Activated T-helper 1 cell treated with anti-CD3 and anti-CD28 coated beads, Interleukin-12 subunit alpha, Interleukin-12 subunit beta, Interleukin-2, Interleukin-4 antibody, amounts not matched to agents 30 ng/mL and 10 ng/mL and 1 ng/mL, durations not matched to agents 14 hours and 24 hours and 36 hours (primary cell): ENCODE data around the gene RTP4. TPM values are rescaled to one million over a fixed set of nuclear protein-coding genes. Genes with fewer than 3 reads are reported as not detected.
"Not testable (repeated sequence)": the region's sequence is repeated elsewhere in the genome, so short reads cannot be mapped to it uniquely, and the experiment has no call there.

ENCODE experiments used
- DNase-seq: peaks from one replicate; pipeline ENCODE4 v3.0.0; 2021; ENCODE audit warnings: low spot score
- H3K27ac Mint-ChIP-seq: one replicate; pipeline ENCODE4 v1.8.0; 2021; ENCODE audit warnings: mild to moderate bottlenecking, mixed read lengths
- H3K27me3 Mint-ChIP-seq: one replicate; pipeline ENCODE4 v1.8.0; 2022; ENCODE audit warnings: mild to moderate bottlenecking, moderate library complexity, mixed read lengths; ENCODE audit not compliant: insufficient read depth
- H3K36me3 Mint-ChIP-seq: one replicate; pipeline ENCODE4 v1.8.0; 2021; ENCODE audit warnings: low read depth, mixed read lengths
- H3K4me1 Mint-ChIP-seq: one replicate; pipeline ENCODE4 v1.8.0; 2021; ENCODE audit warnings: low read depth, mixed read lengths
- H3K4me3 Mint-ChIP-seq: one replicate; pipeline ENCODE4 v1.8.0; 2021; ENCODE audit warnings: mild to moderate bottlenecking, moderate library complexity, mixed read lengths
- H3K9me3 Mint-ChIP-seq: one replicate; pipeline ENCODE4 v1.8.0; 2021; ENCODE audit warnings: mixed read lengths
- intact Hi-C: fragments of 100-400 bp; cut with micrococcal nuclease; formaldehyde crosslinking; loops from one replicate; pipeline ENCODE4 v1.15.1; 2024
- total RNA-seq: library from RNA; stranded (reverse); gene quantifications from 2 replicates; pipeline ENCODE4 v1.2.3, GENCODE V29; 2022

Gene RTP4
- total RNA-seq, 1 donor from 2014 or later = 4.0 TPM

- intact Hi-C loops = no loop called here
- Mint-ChIP-seq H3K9me3 (peaks cover 8% of the 10 kb centered on the region), H3K27ac (no peak overlapping the region), H3K4me1 (peaks cover 11% of the 10 kb centered on the region), H3K4me3 (no peak overlapping the region), H3K36me3 (peaks cover 10% of the 10 kb centered on the region), H3K27me3 (peaks cover 9% of the 10 kb centered on the region)
- DNase-seq = no peak
These were observed 14.5 kb downstream of the RTP4 start for GRCh38 chr3:187382609-187383151.

GRCh38 chr3:187383246-187383645 lies 15.1 kb downstream of the RTP4 start:
- Mint-ChIP-seq H3K4me1 (peaks cover 9% of the 10 kb centered on the region), H3K4me3 (no peak overlapping the region), H3K9me3 (peaks cover 9% of the 10 kb centered on the region), H3K27ac (no peak overlapping the region), H3K27me3 (peaks cover 9% of the 10 kb centered on the region), H3K36me3 (peaks cover 5% of the 10 kb centered on the region)
- no peak for DNase-seq
- intact Hi-C loops = no loop called here

DNA sequence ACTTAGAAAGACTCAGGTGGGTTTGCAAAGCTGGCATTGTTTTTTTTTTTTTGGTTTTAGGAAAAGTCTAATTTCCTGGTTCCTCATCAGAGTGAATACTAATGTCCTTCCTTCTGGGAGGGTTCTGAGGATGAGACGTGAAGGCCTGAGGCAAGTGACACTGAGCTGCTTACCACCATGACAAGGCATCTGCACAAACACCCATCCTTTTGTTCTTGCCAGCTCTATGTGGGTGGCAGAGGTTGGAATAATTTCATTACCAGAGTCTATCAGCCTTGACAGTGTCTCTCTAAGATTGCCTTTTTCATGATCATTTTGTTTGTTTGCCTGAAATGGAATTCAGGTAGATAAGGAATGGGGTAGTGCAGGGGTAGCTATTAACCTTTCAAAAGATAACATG lies 17.1 kb downstream of the RTP4 start:
- no peaks in the 10 kb centered on the region for H3K36me3 Mint-ChIP-seq
- H3K9me3 Mint-ChIP-seq = peaks cover 19% of the 10 kb centered on the region
- no peak for DNase-seq
- no peak overlapping the region for H3K4me3 Mint-ChIP-seq
- intact Hi-C loops = no loop called here
- no peak overlapping the region for H3K27ac Mint-ChIP-seq
- peaks cover 19% of the 10 kb centered on the region for H3K27me3 Mint-ChIP-seq
- H3K4me1 Mint-ChIP-seq = peaks cover 2% of the 10 kb centered on the region

- Mint-ChIP-seq H3K27ac (no peak overlapping the region), H3K36me3 (no peaks in the 10 kb centered on the region), H3K4me1 (no peaks in the 10 kb centered on the region), H3K9me3 (no peaks in the 10 kb centered on the region), H3K27me3 (peaks cover 16% of the 10 kb centered on the region), H3K4me3 (no peak overlapping the region)
- DNase-seq = no peak
- intact Hi-C loops = no loop called here
These were observed 28.5 kb downstream of the RTP4 start for GRCh38 chr3:187396661-187397060.

DNA sequence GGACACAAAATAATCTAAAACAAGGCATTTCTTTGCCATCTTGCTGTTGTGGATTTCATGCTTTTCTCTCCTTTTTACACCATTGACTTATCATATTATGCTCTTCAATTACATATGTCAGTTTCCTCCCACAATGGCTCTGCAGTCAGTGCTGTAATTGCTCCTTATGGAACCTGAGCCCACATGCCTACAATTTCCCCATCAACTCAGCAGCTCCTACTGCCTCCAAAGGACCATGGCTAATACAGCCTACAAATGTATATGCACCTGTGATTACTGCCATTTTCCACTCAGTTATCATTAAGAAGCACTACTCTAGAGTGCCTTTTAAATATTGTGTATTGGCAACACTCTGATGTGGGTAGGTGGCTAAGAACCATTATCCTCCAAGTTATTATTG lies 30.8 kb downstream of the RTP4 start:
- no peaks in the 10 kb centered on the region for H3K36me3 Mint-ChIP-seq
- peaks cover 14% of the 10 kb centered on the region for H3K27me3 Mint-ChIP-seq
- H3K4me3 Mint-ChIP-seq = no peak overlapping the region
- DNase-seq = no peak
- no peaks in the 10 kb centered on the region for H3K9me3 Mint-ChIP-seq
- H3K4me1 Mint-ChIP-seq = no peaks in the 10 kb centered on the region
- intact Hi-C loops = no loop called here
- H3K27ac Mint-ChIP-seq = no peak overlapping the region

DNA sequence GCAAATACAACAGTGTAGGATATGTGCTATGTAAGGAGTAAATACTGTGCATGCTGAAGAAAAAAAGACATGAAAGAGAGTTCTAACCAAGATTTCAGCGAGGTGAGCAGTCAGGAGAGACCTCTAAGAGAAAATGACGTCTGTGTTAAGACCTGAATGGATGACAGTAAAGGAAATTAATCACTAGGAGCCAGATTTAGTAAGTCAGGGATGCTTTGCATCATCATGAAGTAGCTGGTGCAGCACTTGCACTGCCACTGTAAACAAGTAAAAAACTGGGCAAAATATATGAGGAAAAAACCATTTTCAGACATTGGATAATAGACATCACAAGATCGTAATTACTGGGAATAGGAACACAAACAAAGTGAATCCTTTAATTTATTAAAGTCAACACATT lies 32.6 kb downstream of the RTP4 start:
- no peaks in the 10 kb centered on the region for H3K36me3 Mint-ChIP-seq
- H3K27me3 Mint-ChIP-seq = peaks cover 11% of the 10 kb centered on the region
- intact Hi-C loops = loop anchor here (5.0 kb wide), 1 partner anchor 83 kb away; no protein-coding TSS in a partner anchor
- no peak overlapping the region for H3K27ac Mint-ChIP-seq
- DNase-seq = no peak
- H3K9me3 Mint-ChIP-seq = no peaks in the 10 kb centered on the region
- no peak overlapping the region for H3K4me3 Mint-ChIP-seq
- H3K4me1 Mint-ChIP-seq = no peaks in the 10 kb centered on the region

DNA sequence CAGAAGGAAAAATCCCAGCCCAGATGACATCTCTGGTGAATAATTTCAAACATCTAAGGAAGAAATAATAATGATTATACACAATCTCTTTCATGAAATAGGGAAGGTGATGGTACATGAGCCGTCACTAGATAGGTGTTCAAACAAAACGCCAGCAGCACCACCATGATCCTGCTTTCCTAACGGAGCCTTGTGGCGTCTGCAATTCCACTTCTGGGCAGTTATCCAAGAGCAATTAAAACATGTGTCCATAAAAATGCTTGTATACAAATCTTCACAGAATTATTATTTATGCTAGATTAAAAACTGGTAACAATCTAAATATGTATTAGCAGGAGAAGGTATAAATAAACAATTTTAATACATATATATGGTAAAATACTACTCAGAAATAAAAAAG lies 33.7 kb downstream of the RTP4 start:
- H3K4me1 Mint-ChIP-seq = no peaks in the 10 kb centered on the region
- intact Hi-C loops = loop anchor here (5.0 kb wide), 1 partner anchor 85 kb away; no protein-coding TSS in a partner anchor
- H3K4me3 Mint-ChIP-seq = no peak overlapping the region
- no peak overlapping the region for H3K27ac Mint-ChIP-seq
- H3K36me3 Mint-ChIP-seq = no peaks in the 10 kb centered on the region
- H3K9me3 Mint-ChIP-seq = no peaks in the 10 kb centered on the region
- DNase-seq = no peak
- peaks cover 15% of the 10 kb centered on the region for H3K27me3 Mint-ChIP-seq

DNA sequence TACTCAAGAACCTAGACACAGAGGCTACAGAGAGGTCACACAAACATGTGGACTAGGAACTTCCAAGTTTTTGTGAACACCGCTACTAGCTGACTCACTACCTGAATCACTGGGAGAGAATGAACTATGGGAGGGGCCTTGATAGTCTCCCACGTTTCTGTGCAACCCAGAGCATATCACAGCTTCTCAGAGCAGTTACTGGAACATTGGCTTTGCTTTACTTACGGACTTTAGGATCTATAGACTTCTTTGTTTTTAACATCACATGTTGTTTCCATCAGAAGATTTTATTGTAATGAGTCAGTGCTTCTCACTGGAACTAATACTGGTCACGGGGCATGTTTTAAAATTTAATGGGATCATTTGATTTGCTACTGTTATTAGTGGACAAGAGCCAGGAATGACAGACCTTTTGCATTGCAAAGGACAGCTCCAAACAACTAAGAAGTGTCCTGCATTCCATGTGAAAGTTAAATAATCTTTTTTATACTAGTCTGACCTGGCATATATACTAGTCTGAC lies 35.6 kb downstream of the RTP4 start:
- no peak overlapping the region for H3K27ac Mint-ChIP-seq
- no peaks in the 10 kb centered on the region for H3K36me3 Mint-ChIP-seq
- H3K27me3 Mint-ChIP-seq = peaks cover 22% of the 10 kb centered on the region
- no peak for DNase-seq
- H3K4me1 Mint-ChIP-seq = no peaks in the 10 kb centered on the region
- H3K4me3 Mint-ChIP-seq = no peak overlapping the region
- H3K9me3 Mint-ChIP-seq = no peaks in the 10 kb centered on the region
- intact Hi-C loops = loop anchor here (5.0 kb wide), 1 partner anchor 87 kb away; no protein-coding TSS in a partner anchor

DNA sequence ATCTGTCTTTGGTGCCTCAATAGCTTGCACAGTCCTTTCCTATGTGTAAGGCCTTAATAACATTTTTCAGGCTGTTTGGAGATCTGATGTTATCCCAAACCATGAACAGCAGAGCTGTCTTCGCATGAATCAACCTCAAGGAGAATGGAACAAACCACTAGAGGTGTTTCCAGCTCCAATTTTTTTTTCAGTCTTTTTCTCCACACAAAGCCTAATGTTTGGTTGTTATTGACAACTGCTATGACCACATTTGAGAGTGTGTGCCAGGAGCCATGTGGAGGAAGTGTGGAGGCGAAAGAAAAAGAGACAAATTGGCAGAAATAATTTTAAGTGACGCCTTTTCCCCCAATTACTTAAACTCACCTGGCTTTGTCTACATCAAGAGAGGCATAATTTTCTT lies 38.7 kb downstream of the RTP4 start:
- no peak for DNase-seq
- no peak overlapping the region for H3K27ac Mint-ChIP-seq
- H3K36me3 Mint-ChIP-seq = no peaks in the 10 kb centered on the region
- H3K9me3 Mint-ChIP-seq = no peaks in the 10 kb centered on the region
- H3K4me3 Mint-ChIP-seq = no peak overlapping the region
- intact Hi-C loops = no loop called here
- no peaks in the 10 kb centered on the region for H3K4me1 Mint-ChIP-seq
- H3K27me3 Mint-ChIP-seq = peaks cover 16% of the 10 kb centered on the region

- DNase-seq, H3K4me3 Mint-ChIP-seq, H3K27ac Mint-ChIP-seq, H3K4me1 Mint-ChIP-seq, H3K9me3 Mint-ChIP-seq, intact Hi-C loops, H3K36me3 Mint-ChIP-seq, H3K27me3 Mint-ChIP-seq: not testable (repeated sequence)
These were observed 44.0 kb downstream of the RTP4 start for GRCh38 chr3:187411991-187412781.

Other genes starting within 250 kb of the RTP4 start
- 7.5 and 8.3 TPM in 2 replicates for gene RPL39L, start 228.9 kb upstream of the RTP4 start, total RNA-seq
- gene RTP1, start 170.9 kb upstream of the RTP4 start, total RNA-seq = not detected in 2 replicates
- not detected in 2 replicates for gene MASP1, start 76.6 kb upstream of the RTP4 start, total RNA-seq